NCI-H526 (cell line): ENCODE results near the gene RAB22A.

Experiments
- DNase-seq, 2 experiments: peaks; one replicate each; lab custom pipeline; 2025; lab: John Stamatoyannopoulos, UW

RAB22A gene

DNA sequence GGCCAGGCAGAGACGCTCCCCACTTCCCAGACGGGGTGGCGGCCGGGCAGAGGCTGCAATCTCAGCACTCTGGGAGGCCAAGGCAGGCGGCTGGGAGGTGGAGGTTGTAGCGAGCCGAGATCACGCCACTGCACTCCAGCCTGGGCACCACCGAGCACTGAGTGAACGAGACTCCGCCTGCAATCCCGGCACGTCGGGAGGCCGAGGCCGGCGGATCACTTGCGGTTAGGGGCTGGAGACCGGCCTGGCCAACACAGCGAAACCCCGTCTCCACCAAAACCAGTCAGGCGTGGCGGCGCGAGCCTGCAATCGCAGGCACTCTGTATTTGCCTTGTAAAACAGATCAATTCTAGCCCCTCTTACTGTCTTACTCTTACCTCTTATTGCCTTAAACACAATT, 105.3 kb downstream of the RAB22A start:
- DNase-seq: peak in 1 of 2 experiments; percentile 46

DNA sequence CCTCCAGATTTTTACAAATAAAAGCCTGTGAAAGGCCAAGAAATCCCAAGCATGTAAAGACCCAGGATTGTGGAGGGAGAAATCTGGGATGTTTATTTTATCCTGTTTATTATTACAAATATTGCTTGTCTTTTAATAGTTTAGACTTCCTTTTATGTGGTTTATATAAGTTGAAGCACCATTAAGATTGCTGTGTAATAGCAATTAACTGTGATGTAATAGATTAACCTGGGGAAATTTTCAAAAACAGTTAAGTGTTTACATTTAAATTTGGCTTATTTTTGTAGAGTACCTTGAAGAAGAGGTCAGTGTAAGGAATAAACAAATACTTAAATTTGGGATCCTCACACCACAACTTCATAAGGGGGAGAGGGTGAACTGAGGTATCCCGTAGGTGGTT, 106.5 kb downstream of the RAB22A start:
- DNase-seq: no peak

DNA sequence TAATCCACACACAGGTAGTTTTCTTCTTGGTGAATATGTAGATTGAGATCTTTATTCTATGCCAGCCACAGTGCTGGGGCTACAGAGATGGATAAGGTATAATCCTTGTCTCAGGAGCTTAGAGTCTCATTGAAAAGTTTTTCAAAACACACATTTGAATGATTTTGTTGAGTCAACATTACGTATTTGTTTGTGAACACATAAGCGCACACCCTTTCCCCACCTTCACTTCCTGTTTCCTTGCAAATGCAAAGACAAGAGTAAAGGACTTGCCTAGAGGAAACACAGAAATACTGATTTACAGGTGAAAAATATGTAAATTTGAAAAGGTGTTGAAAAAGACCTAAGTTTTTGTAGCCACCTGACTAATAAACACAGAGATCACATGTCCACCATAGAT, 107.3 kb downstream of the RAB22A start:
- DNase-seq: peak; percentile 37 to 63
